Lower leg skin (tissue), 4 donors: ENCODE results near the gene SORCS1. TPM values are rescaled to one million over a fixed set of nuclear protein-coding genes. Genes with fewer than 3 reads are reported as not detected.

Experiments used
- DNase-seq, 2 donors: peaks; one replicate each; pipeline ENCODE4 v3.0.0-alpha.2; 2019; ENCODE audit warnings: low spot score in 2 of 2
- H3K4me3 ChIP-seq: fragments of 200-600 bp; sonication (generic); 2 replicates; pipeline ENCODE4 v1.5.1; 2017; ENCODE audit warnings: mild to moderate bottlenecking, low read depth; ENCODE audit not compliant: poor library complexity, severe bottlenecking
- POLR2A ChIP-seq, 2 donors: fragments of 450-650 bp; IDR thresholded peaks; one replicate each; pipeline ENCODE4 v1.6.1; 2016 to 2017; ENCODE audit warnings: antibody characterized with exemption in 2 of 2, mild to moderate bottlenecking in 1 of 2, moderate library complexity in 1 of 2
- whole genome bisulfite sequencing, 2 donors: methylation state at CpG; one replicate each; pipeline ENCODE4 v1.1.5; 2018; 5-methylcytosine and 5-hydroxymethylcytosine counted together
- intact Hi-C: fragments of 100-400 bp; cut with DNase I; formaldehyde crosslinking; loops from one replicate; pipeline ENCODE4 v1.15.0; 2023; ENCODE audit warnings: low total_unique reads
- total RNA-seq, 4 donors: library from RNA; depleted of rRNA; stranded (reverse); fragments of >200 nt; gene quantifications; one replicate each; pipeline ENCODE4 v1.1.0, GENCODE V29; 2016
- TF ChIP-seq, protein P1 (sequence below), 3 donors: fragments of 450-650 bp; IDR thresholded peaks; one replicate each; pipeline ENCODE4 v1.5.1; 2016; ENCODE audit warnings: antibody characterized with exemption in 3 of 3, mild to moderate bottlenecking in 3 of 3, moderate library complexity in 2 of 3

Gene SORCS1
- total RNA-seq, 4 donors from 2014 or later: 2.2 to 5.3 (median 2.9) TPM

DNA sequence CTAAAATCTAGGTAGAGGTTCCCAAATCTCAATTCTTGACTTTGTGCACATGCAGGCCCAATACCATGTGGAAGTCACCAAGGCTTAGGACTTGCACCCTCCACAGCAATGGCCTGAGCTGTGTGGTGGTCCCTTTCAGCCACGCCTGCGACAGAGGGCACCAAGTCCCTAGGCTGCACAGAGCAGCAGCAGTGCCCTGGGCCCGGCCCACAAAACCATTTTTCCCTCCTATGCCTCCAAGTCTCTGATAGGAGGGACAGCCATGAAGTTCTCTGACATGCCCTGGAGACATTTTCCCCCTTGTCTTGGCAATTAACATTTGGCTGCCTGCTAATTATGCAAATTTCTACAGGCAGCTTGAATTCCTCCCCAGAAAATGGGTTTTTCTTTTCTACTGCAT is 375.5 kb downstream of the SORCS1 start:
- intact Hi-C loops: no loop called here
- 87 to 91% methylated on average over 3 of the region's 3 CpGs for WGBS, 2 donors
- DNase-seq: no peak
- H3K4me3 ChIP-seq: no peak overlapping the region
- TF ChIP-seq POLR2A (IDR thresholded peaks at IDR 0.05): no peak
- TF ChIP-seq, protein P1, sequence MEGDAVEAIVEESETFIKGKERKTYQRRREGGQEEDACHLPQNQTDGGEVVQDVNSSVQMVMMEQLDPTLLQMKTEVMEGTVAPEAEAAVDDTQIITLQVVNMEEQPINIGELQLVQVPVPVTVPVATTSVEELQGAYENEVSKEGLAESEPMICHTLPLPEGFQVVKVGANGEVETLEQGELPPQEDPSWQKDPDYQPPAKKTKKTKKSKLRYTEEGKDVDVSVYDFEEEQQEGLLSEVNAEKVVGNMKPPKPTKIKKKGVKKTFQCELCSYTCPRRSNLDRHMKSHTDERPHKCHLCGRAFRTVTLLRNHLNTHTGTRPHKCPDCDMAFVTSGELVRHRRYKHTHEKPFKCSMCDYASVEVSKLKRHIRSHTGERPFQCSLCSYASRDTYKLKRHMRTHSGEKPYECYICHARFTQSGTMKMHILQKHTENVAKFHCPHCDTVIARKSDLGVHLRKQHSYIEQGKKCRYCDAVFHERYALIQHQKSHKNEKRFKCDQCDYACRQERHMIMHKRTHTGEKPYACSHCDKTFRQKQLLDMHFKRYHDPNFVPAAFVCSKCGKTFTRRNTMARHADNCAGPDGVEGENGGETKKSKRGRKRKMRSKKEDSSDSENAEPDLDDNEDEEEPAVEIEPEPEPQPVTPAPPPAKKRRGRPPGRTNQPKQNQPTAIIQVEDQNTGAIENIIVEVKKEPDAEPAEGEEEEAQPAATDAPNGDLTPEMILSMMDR (IDR thresholded peaks at IDR 0.05): no peak

DNA sequence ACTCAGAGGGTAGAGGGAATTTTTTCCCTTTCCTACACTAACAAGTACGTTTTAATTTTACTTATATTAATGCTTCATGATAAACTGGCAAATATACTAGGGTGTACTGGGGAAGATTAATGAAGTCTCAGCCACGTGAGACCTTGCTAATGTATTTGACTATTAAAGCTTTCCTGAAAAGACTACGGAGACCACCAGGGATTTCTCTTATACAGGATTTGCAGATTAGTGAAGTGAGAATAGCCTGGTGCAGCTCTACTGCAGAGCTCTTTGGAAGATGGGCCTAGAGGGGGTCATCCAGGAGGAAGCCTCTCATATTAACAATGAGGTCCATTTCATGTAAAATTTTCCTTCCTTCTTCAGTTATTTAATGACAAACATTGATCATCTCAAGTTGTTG is 379.0 kb downstream of the SORCS1 start:
- DNase-seq: no peak
- 66 to 77% methylated on average over 3 of the region's 3 CpGs for WGBS, 2 donors
- intact Hi-C loops: no loop called here
- H3K4me3 ChIP-seq: no peak overlapping the region
- TF ChIP-seq POLR2A (IDR thresholded peaks at IDR 0.05): no peak
- TF ChIP-seq, protein P1 (IDR thresholded peaks at IDR 0.05): no peak

DNA sequence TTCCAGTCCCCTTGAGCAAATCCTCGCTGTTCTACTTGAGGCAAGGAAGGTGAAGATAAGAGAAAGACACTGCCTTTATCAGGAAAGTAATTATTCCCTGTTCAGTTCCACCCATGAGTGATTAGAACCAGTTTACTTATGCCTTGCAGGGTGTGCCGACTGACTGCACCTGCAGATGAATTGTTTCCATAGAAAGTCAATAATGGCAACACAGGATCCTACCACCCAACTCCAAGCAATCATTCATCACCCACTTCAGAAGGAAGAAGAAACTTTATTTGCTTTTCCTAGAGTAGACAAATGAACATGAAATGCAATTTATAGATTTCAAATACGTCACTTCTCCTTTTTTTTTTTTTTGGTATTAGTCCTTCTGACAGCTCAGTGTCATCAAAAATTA is 383.9 kb downstream of the SORCS1 start:
- 30 to 59% methylated on average over 3 of the region's 3 CpGs for WGBS, 2 donors
- intact Hi-C loops: no loop called here

DNA sequence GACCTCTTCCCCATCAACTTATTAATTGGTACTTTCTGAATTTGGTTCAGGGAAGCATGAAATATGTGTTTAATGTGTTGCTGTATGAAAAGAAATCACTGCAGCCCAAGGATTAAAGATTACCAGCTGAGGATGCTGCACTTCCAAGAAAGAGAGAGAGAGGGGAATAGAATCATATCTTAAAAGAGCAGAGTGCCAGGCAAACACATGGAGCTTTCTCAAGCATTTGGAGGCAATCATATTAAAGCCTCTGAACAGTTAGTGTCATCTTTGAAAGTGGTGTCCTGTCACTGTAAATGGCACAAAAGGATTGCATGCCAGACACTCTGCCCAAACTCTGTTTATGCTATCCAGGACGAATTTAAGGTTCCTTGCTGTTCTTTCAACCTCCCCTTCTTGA is 386.7 kb downstream of the SORCS1 start:
- 18 to 29% methylated on average over 1 of the region's 1 CpG for WGBS, 2 donors
- no peak for DNase-seq
- TF ChIP-seq POLR2A (IDR thresholded peaks at IDR 0.05): no peak
- TF ChIP-seq, protein P1 (IDR thresholded peaks at IDR 0.05): no peak
- no peak overlapping the region for H3K4me3 ChIP-seq
- intact Hi-C loops: no loop called here

More for the DNA sequence above, 383.9 kb downstream of the SORCS1 start:
- DNase-seq: no peak
- TF ChIP-seq POLR2A (IDR thresholded peaks at IDR 0.05): no peak
- TF ChIP-seq, protein P1 (IDR thresholded peaks at IDR 0.05): no peak
- H3K4me3 ChIP-seq: no peak overlapping the region

DNA sequence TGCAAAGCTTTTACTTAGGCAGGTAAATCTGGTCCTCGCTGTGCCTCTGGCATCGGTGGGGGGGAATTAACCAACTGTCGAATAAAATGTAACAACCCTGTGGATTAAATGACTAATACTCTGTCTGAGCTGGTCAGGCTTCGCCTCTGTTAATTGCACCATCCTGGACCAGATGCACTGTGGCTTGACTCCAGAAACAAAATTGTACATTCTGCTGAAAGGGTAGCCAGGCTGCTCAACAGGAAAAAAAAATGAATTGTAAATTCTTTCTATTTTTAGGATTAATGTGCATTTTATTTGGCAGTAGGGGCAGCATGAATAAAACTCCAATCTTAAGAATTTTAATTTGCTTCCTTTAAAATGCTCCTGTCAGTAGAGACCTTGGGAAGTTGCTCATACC is 389.4 kb downstream of the SORCS1 start:
- no peak overlapping the region for H3K4me3 ChIP-seq
- DNase-seq: no peak
- 25 to 31% methylated on average over 4 of the region's 4 CpGs for WGBS, 2 donors
- intact Hi-C loops: no loop called here
- TF ChIP-seq, protein P1 (IDR thresholded peaks at IDR 0.05): no peak
- TF ChIP-seq POLR2A (IDR thresholded peaks at IDR 0.05): no peak

DNA sequence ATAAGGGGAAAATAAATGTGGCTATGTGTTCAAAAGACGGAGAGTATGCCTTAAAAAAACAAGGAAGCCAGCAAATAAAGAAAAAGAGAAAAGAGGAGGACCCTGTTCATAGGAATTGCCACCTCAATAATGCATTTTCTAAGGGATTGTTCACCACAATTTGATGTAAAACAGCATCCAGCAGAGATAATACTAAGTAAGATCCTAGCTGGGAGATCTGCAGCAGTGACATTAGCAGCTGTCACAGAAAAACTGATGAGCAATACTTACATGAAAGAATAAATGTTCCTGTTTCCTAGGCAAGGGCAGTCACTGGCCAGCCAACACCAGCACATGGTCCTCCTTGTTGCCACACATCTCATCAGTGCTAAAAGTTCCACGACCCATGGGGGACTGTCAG is 391.5 kb downstream of the SORCS1 start:
- 75 to 78% methylated on average over 2 of the region's 2 CpGs for WGBS, 2 donors
- TF ChIP-seq, protein P1 (IDR thresholded peaks at IDR 0.05): no peak
- no peak for TF ChIP-seq POLR2A (IDR thresholded peaks at IDR 0.05)

More for the DNA sequence above, 391.5 kb downstream of the SORCS1 start:
- DNase-seq: no peak
- intact Hi-C loops: no loop called here
- H3K4me3 ChIP-seq: no peak overlapping the region
